Astrocyte (in vitro differentiated cells and primary cell): ENCODE results near the gene SAC3D1.

ENCODE experiments used
- CTCF ChIP-seq: IDR thresholded peaks from 2 replicates; pipeline ENCODE4 v1.5.1; 2011; ENCODE audit warnings: low read depth, mild to moderate bottlenecking, inconsistent platforms, low read length, moderate library complexity; ENCODE audit not compliant: insufficient read depth
- EZH2 ChIP-seq: IDR thresholded peaks from 2 replicates; pipeline ENCODE4 v1.6.1; 2012; ENCODE audit warnings: mild to moderate bottlenecking, low read length, inconsistent platforms; ENCODE audit not compliant: insufficient read depth

GRCh38 chr11:65040847-65041622, at the start of gene SAC3D1:
- no peak for TF ChIP-seq CTCF
- TF ChIP-seq EZH2: no peak
